ENCODE results near the gene SMYD3. TPM values are rescaled to one million over a fixed set of nuclear protein-coding genes. Genes with fewer than 3 reads are reported as not detected.

SMYD3 gene
- total RNA-seq, 1 donor from 2014 or later, result 29.2 TPM

GRCh38 chr1:245999697-246000637 lies 507.1 kb downstream of the SMYD3 start:
- no peak overlapping the region for H3K4me3 ChIP-seq (ENCODE audit: low read depth, low read length)
- TF ChIP-seq CTCF (IDR thresholded peaks at IDR 0.05; ENCODE audit: insufficient read depth, low read length, poor library complexity, severe bottlenecking), result no peak

GRCh38 chr1:245997471-245998258 lies 509.4 kb downstream of the SMYD3 start:
- Histone ChIP-seq H3K27me3 (ENCODE audit: control insufficient read depth, insufficient read depth, low read length) (no peaks in the 10 kb centered on the region), H3K36me3 (ENCODE audit: control insufficient read depth, insufficient read depth, low read length) (no peaks in the 10 kb centered on the region), H3K4me3 (ENCODE audit: low read depth, low read length) (no peak overlapping the region)
- TF ChIP-seq CTCF (IDR thresholded peaks at IDR 0.05; ENCODE audit: insufficient read depth, low read length, poor library complexity, severe bottlenecking), result no peak
- DNase-seq (ENCODE audit: low read depth), result no peak

More at GRCh38 chr1:245999697-246000637, 507.1 kb downstream of the SMYD3 start:
- H3K27me3 ChIP-seq (ENCODE audit: control insufficient read depth, insufficient read depth, low read length), result no peaks in the 10 kb centered on the region
- no peaks in the 10 kb centered on the region for H3K36me3 ChIP-seq (ENCODE audit: control insufficient read depth, insufficient read depth, low read length)
- no peak for DNase-seq (ENCODE audit: low read depth)

- DNase-seq (ENCODE audit: low read depth), result no peak
- Histone ChIP-seq H3K27me3 (ENCODE audit: control insufficient read depth, insufficient read depth, low read length) (no peaks in the 10 kb centered on the region), H3K36me3 (ENCODE audit: control insufficient read depth, insufficient read depth, low read length) (no peaks in the 10 kb centered on the region), H3K4me3 (ENCODE audit: low read depth, low read length) (no peak overlapping the region)
- no peak for TF ChIP-seq CTCF (IDR thresholded peaks at IDR 0.05; ENCODE audit: insufficient read depth, low read length, poor library complexity, severe bottlenecking)
These were observed 510.3 kb downstream of the SMYD3 start for GRCh38 chr1:245996811-245997210.

- no peaks in the 10 kb centered on the region for H3K36me3 ChIP-seq (ENCODE audit: control insufficient read depth, insufficient read depth, low read length)
- H3K4me3 ChIP-seq (ENCODE audit: low read depth, low read length), result no peak overlapping the region
- no peaks in the 10 kb centered on the region for H3K27me3 ChIP-seq (ENCODE audit: control insufficient read depth, insufficient read depth, low read length)
- no peak for TF ChIP-seq CTCF (IDR thresholded peaks at IDR 0.05; ENCODE audit: insufficient read depth, low read length, poor library complexity, severe bottlenecking)
- no peak for DNase-seq (ENCODE audit: low read depth)
These were observed 511.6 kb downstream of the SMYD3 start for GRCh38 chr1:245995474-245995873.

- no peaks in the 10 kb centered on the region for H3K36me3 ChIP-seq (ENCODE audit: control insufficient read depth, insufficient read depth, low read length)
- DNase-seq (ENCODE audit: low read depth), result no peak
- H3K27me3 ChIP-seq (ENCODE audit: control insufficient read depth, insufficient read depth, low read length), result no peaks in the 10 kb centered on the region
- H3K4me3 ChIP-seq (ENCODE audit: low read depth, low read length), result no peak overlapping the region
- TF ChIP-seq CTCF (IDR thresholded peaks at IDR 0.05; ENCODE audit: insufficient read depth, low read length, poor library complexity, severe bottlenecking), result no peak
These were observed 515.8 kb downstream of the SMYD3 start for GRCh38 chr1:245991266-245991665.

Data from kidney epithelial cell (primary cell).